Fibroblast of pulmonary artery (primary cell): ENCODE measurements around the gene SV2B.

Source experiments
- DNase-seq: peaks from one replicate; pipeline ENCODE4 v3.0.0-alpha.2; 2010; ENCODE audit warnings: low read depth
- H3K4me3 ChIP-seq: replicated peaks from 2 replicates; pipeline ENCODE4 v1.5.1; 2011; ENCODE audit warnings: low read depth, mild to moderate bottlenecking, control low read depth, low read length, moderate library complexity
- TF ChIP-seq, protein P1 (sequence below): IDR thresholded peaks from 2 replicates; pipeline ENCODE4 v1.5.1; 2011; ENCODE audit warnings: mild to moderate bottlenecking, control low read depth, low read length, inconsistent platforms; ENCODE audit errors: missing control alignments

The SV2B gene

GRCh38 chr15:91246998-91247397 is 146.9 kb downstream of the SV2B start:
- H3K4me3 ChIP-seq, result no peak overlapping the region
- TF ChIP-seq, protein P1, sequence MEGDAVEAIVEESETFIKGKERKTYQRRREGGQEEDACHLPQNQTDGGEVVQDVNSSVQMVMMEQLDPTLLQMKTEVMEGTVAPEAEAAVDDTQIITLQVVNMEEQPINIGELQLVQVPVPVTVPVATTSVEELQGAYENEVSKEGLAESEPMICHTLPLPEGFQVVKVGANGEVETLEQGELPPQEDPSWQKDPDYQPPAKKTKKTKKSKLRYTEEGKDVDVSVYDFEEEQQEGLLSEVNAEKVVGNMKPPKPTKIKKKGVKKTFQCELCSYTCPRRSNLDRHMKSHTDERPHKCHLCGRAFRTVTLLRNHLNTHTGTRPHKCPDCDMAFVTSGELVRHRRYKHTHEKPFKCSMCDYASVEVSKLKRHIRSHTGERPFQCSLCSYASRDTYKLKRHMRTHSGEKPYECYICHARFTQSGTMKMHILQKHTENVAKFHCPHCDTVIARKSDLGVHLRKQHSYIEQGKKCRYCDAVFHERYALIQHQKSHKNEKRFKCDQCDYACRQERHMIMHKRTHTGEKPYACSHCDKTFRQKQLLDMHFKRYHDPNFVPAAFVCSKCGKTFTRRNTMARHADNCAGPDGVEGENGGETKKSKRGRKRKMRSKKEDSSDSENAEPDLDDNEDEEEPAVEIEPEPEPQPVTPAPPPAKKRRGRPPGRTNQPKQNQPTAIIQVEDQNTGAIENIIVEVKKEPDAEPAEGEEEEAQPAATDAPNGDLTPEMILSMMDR, result no peak
- no peak for DNase-seq

DNA sequence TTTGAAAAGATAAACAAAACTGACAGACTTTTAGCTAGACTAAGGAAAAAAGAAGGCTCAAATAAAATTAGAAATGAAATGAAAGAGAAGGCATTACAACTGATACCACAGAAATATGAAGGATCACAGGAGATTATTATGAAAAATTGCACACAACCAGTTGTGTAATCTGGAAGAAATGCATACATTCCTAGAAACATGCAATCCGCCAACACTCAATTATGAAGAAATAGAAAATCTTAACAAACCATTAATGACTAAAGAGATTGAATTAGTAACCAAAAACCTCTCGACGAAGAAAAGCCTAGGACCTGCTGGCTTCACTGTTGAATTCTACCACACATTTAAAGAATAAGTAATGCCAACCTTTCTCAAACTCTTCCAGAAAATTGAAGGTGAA is 149.5 kb downstream of the SV2B start:
- no peak for DNase-seq
- TF ChIP-seq, protein P1, result no peak
- no peak overlapping the region for H3K4me3 ChIP-seq

- H3K4me3 ChIP-seq, result no peak overlapping the region
- no peak for DNase-seq
- TF ChIP-seq, protein P1, result no peak
Observed at GRCh38 chr15:91252322-91252721, 152.3 kb downstream of the SV2B start.

GRCh38 chr15:91252756-91253155 is 152.7 kb downstream of the SV2B start:
- TF ChIP-seq, protein P1, result no peak
- H3K4me3 ChIP-seq, result no peak overlapping the region
- no peak for DNase-seq

DNA sequence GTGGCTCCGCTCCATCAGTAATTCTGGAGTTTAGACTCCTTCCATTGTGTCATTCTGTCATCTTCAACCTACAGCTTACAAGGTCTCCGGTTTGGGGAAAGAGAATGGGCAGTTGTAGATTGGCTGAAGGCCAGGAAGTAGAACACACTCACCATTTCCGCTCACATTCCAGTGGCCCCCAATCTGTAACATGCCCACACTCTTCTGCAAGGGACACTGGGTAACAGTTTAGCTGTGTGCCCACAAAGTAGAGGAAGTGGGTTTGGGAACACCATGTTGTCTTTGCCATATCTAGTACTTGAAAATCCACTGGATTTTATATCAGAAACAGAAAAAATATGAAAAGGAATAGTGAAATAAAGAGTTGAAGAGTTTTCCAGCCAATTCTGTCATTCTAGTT is 153.5 kb downstream of the SV2B start:
- no peak for DNase-seq
- TF ChIP-seq, protein P1, result no peak
- H3K4me3 ChIP-seq, result no peak overlapping the region

DNA sequence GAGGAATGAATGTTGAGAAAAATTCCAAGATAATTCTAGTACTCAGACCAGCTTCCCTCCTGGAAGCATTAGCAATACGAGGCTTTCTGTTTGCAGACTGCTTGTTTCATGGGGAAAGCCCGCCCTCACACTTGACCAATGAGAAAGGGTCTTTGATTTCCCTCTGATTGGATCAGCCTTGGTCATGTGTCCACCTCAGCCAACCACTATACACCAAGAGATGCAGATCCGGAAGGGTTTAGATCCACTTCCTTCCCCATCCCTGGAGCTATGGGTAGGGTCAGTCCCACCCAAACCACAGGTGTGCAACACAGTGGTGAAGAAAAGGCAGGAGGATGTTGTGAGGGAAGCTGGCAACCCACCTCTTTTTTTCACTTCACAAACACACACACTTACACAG is 154.7 kb downstream of the SV2B start:
- H3K4me3 ChIP-seq, result no peak overlapping the region
- TF ChIP-seq, protein P1, result no peak
- DNase-seq, result no peak

- no peak for DNase-seq
- TF ChIP-seq, protein P1, result no peak
Observed at GRCh38 chr15:91255670-91256192, 155.7 kb downstream of the SV2B start.

More at GRCh38 chr15:91255670-91256192, 155.7 kb downstream of the SV2B start:
- H3K4me3 ChIP-seq, result no peak overlapping the region
